Neural cell (in vitro differentiated cells): ENCODE measurements around the gene GGT6. TPM values are rescaled to one million over a fixed set of nuclear protein-coding genes. Genes with fewer than 3 reads are reported as not detected.

Source experiments
- H2AFZ ChIP-seq: fragments of 200-600, 300-800 bp; sonication (generic), shearing (Covaris generic); 2 replicates; pipeline ENCODE4 v1.6.0; 2014; ENCODE audit warnings: low read depth, mild to moderate bottlenecking, antibody characterized with exemption, low read length, moderate library complexity
- H3F3A ChIP-seq: fragments of 200-600 bp; shearing (Covaris generic); 2 replicates; pipeline ENCODE4 v1.6.1; 2016; ENCODE audit warnings: mild to moderate bottlenecking, moderate library complexity, mixed read lengths, antibody characterized with exemption, low read length; ENCODE audit not compliant: insufficient read depth, poor library complexity, severe bottlenecking
- H3K27ac ChIP-seq: fragments of 200-600, 300-800 bp; sonication (generic), shearing (Covaris generic); 2 replicates; pipeline ENCODE4 v1.5.1; 2014; ENCODE audit warnings: mild to moderate bottlenecking, low read length, moderate library complexity
- H3K27me3 ChIP-seq: fragments of 300-800, 200-600 bp; sonication (generic), shearing (Covaris generic); 2 replicates; pipeline ENCODE4 v1.6.0; 2014; ENCODE audit warnings: mild to moderate bottlenecking, low read depth, low read length, moderate library complexity; ENCODE audit not compliant: insufficient read depth
- H3K36me3 ChIP-seq: fragments of 300-800, 200-600 bp; sonication (generic), shearing (Covaris generic); 2 replicates; pipeline ENCODE4 v1.5.1; 2014; ENCODE audit warnings: mild to moderate bottlenecking, antibody characterized with exemption, low read length, moderate library complexity; ENCODE audit not compliant: insufficient read depth
- H3K4me2 ChIP-seq: fragments of 300-800, 200-600 bp; sonication (generic), shearing (Covaris generic); 2 replicates; pipeline ENCODE4 v1.6.0; 2014; ENCODE audit warnings: mild to moderate bottlenecking, low read length
- H3K4me3 ChIP-seq: fragments of 300-800, 200-600 bp; sonication (generic), shearing (Covaris generic); 2 replicates; pipeline ENCODE4 v1.5.1; 2014; ENCODE audit warnings: mild to moderate bottlenecking, low read length, moderate library complexity
- H3K79me2 ChIP-seq: fragments of 200-600 bp; shearing (Covaris generic); replicated peaks from 2 replicates; pipeline ENCODE4 v1.6.0; 2014; ENCODE audit warnings: mild to moderate bottlenecking, low read length, moderate library complexity; ENCODE audit not compliant: insufficient read depth
- H3K9ac ChIP-seq: fragments of 300-800, 200-600 bp; sonication (generic), shearing (Covaris generic); 2 replicates; pipeline ENCODE4 v1.6.1; 2016; ENCODE audit warnings: mild to moderate bottlenecking, low read length, mixed read lengths
- H3K9me2 ChIP-seq: fragments of 200-600 bp; shearing (Covaris generic); 2 replicates; pipeline ENCODE4 v1.6.1; 2016; ENCODE audit warnings: mild to moderate bottlenecking, low read length, mixed read lengths; ENCODE audit not compliant: insufficient read depth
- H3K9me3 ChIP-seq: fragments of 200-600, 300-800 bp; sonication (generic), shearing (Covaris generic); 2 replicates; pipeline ENCODE4 v1.6.1; 2016; ENCODE audit warnings: mild to moderate bottlenecking, mixed run types, low read length, moderate library complexity, mixed read lengths
- H4K20me1 ChIP-seq: fragments of 200-600 bp; shearing (Covaris generic); 2 replicates; pipeline ENCODE4 v1.6.1; 2016; ENCODE audit warnings: mild to moderate bottlenecking, mixed run types; ENCODE audit not compliant: insufficient read depth
- CTCF ChIP-seq: fragments of 450-650 bp; IDR thresholded peaks from 2 replicates; pipeline ENCODE4 v1.5.1; 2014; ENCODE audit warnings: antibody characterized with exemption, mild to moderate bottlenecking, moderate library complexity; ENCODE audit not compliant: poor library complexity, severe bottlenecking
- EP300 ChIP-seq: fragments of 450-650 bp; conservative IDR thresholded peaks from 2 replicates; pipeline ENCODE4 v1.6.1; 2014; ENCODE audit warnings: antibody characterized with exemption, mild to moderate bottlenecking, moderate library complexity; ENCODE audit not compliant: poor library complexity, severe bottlenecking
- EZH2 ChIP-seq: fragments of 200-600, 300-800 bp; shearing (Covaris generic), sonication (generic); IDR thresholded peaks from 2 replicates; pipeline ENCODE4 v1.6.1; 2014; ENCODE audit warnings: antibody characterized with exemption, low read length, borderline replicate concordance, mild to moderate bottlenecking; ENCODE audit not compliant: insufficient read depth, poor library complexity, severe bottlenecking
- MXI1 ChIP-seq: fragments of 450-650 bp; conservative IDR thresholded peaks from 2 replicates; pipeline ENCODE4 v1.6.1; 2014; ENCODE audit warnings: antibody characterized with exemption, mild to moderate bottlenecking; ENCODE audit not compliant: poor library complexity, severe bottlenecking
- POLR2AphosphoS5 ChIP-seq: IDR thresholded peaks from 2 replicates; pipeline ENCODE4 v1.6.1; 2012
- RAD21 ChIP-seq: fragments of 450-650 bp; conservative IDR thresholded peaks from 2 replicates; pipeline ENCODE4 v1.6.1; 2014; ENCODE audit warnings: antibody characterized with exemption, mild to moderate bottlenecking, moderate library complexity
- REST ChIP-seq: IDR thresholded peaks from 2 replicates; pipeline ENCODE4 v1.6.1; 2012; ENCODE audit warnings: borderline replicate concordance
- SMC3 ChIP-seq: fragments of 450-650 bp; conservative IDR thresholded peaks from 2 replicates; pipeline ENCODE4 v1.6.1; 2014; ENCODE audit warnings: antibody characterized with exemption, mild to moderate bottlenecking, moderate library complexity; ENCODE audit not compliant: poor library complexity
- TAF1 ChIP-seq: IDR thresholded peaks from 2 replicates; pipeline ENCODE4 v1.6.1; 2012; ENCODE audit warnings: low read depth
- polyA plus RNA-seq: library from polyadenylated mRNA; depleted of rRNA; stranded (reverse); fragments of >200 nt; gene quantifications from 2 replicates; pipeline ENCODE4 v1.2.3, GENCODE V29; 2014

GGT6 gene
- polyA plus RNA-seq, 1 donor from 2014 or later = not detected

- H4K20me1 ChIP-seq = no peaks in the 10 kb centered on the region
- H3K36me3 ChIP-seq = no peaks in the 10 kb centered on the region
- H3K79me2 ChIP-seq = no peaks in the 10 kb centered on the region
- TF ChIP-seq RAD21 (no peak), SMC3 (no peak), EZH2 (no peak), TAF1 (no peak), CTCF (no peak), MXI1 (no peak), EP300 (no peak), POLR2AphosphoS5 (no peak), REST (no peak)
- no peak overlapping the region for H3K4me3 ChIP-seq
- no peaks in the 10 kb centered on the region for H3F3A ChIP-seq
- no peak overlapping the region for H3K4me2 ChIP-seq
- H3K9me3 ChIP-seq = no peaks in the 10 kb centered on the region
- H3K27me3 ChIP-seq = no peaks in the 10 kb centered on the region
- H3K9ac ChIP-seq = no peak overlapping the region
- H3K27ac ChIP-seq = no peak overlapping the region
- no peaks in the 10 kb centered on the region for H3K9me2 ChIP-seq
- H2AFZ ChIP-seq = no peak overlapping the region
These were observed 33.2 kb downstream of the GGT6 start for GRCh38 chr17:4527134-4527533.

GRCh38 chr17:4525691-4526397 is 34.5 kb downstream of the GGT6 start:
- H3K9me3 ChIP-seq = no peaks in the 10 kb centered on the region
- H2AFZ ChIP-seq = no peak overlapping the region
- H3K79me2 ChIP-seq = no peaks in the 10 kb centered on the region
- no peak overlapping the region for H3K9ac ChIP-seq
- H3K9me2 ChIP-seq = no peaks in the 10 kb centered on the region
- no peak overlapping the region for H3K4me2 ChIP-seq
- TF ChIP-seq REST (no peak), CTCF (no peak), POLR2AphosphoS5 (no peak), TAF1 (no peak), EZH2 (no peak), MXI1 (no peak), RAD21 (no peak), EP300 (no peak), SMC3 (no peak)
- no peaks in the 10 kb centered on the region for H3F3A ChIP-seq
- H4K20me1 ChIP-seq = no peaks in the 10 kb centered on the region
- no peaks in the 10 kb centered on the region for H3K27me3 ChIP-seq
- H3K27ac ChIP-seq = no peak overlapping the region
- H3K36me3 ChIP-seq = no peaks in the 10 kb centered on the region
- H3K4me3 ChIP-seq = no peak overlapping the region
